Measurements from ENCODE around the gene FADS2.

FADS2 gene

GRCh38 chr11:61847914-61848581, 19.9 kb downstream of the FADS2 start:
- no peak for DNase-seq (ENCODE audit: low read depth)

- DNase-seq (ENCODE audit: low read depth): no peak
Observed at GRCh38 chr11:61848631-61849030, 20.5 kb downstream of the FADS2 start.

- DNase-seq (ENCODE audit: low read depth): no peak
Observed at GRCh38 chr11:61850687-61851086, 22.6 kb downstream of the FADS2 start.

- DNase-seq (ENCODE audit: low read depth): no peak
Observed at GRCh38 chr11:61851113-61851899, 23.2 kb downstream of the FADS2 start.

- no peak for DNase-seq (ENCODE audit: low read depth)
Observed at GRCh38 chr11:61851900-61852295, 23.8 kb downstream of the FADS2 start.

GRCh38 chr11:61853698-61854169, 25.6 kb downstream of the FADS2 start:
- no peak for DNase-seq (ENCODE audit: low read depth)

GRCh38 chr11:61854206-61854895, 26.3 kb downstream of the FADS2 start:
- no peak for DNase-seq (ENCODE audit: low read depth)

- DNase-seq (ENCODE audit: low read depth): no peak
Observed at GRCh38 chr11:61854966-61855714, 27.0 kb downstream of the FADS2 start.

- no peak for DNase-seq (ENCODE audit: low read depth)
Observed at GRCh38 chr11:61855939-61856680, 28.0 kb downstream of the FADS2 start.

- DNase-seq (ENCODE audit: low read depth): peak; percentile 19
Observed at GRCh38 chr11:61860054-61860903, 32.2 kb downstream of the FADS2 start.

- no peak for DNase-seq (ENCODE audit: low read depth)
Observed at GRCh38 chr11:61861634-61862033, 33.5 kb downstream of the FADS2 start.

GRCh38 chr11:61862714-61863547, 34.8 kb downstream of the FADS2 start:
- no peak for DNase-seq (ENCODE audit: low read depth)

GRCh38 chr11:61863548-61864081, 35.5 kb downstream of the FADS2 start:
- DNase-seq (ENCODE audit: low read depth): no peak

GRCh38 chr11:61864814-61865775, 37.0 kb downstream of the FADS2 start:
- DNase-seq (ENCODE audit: low read depth): no peak

- no peak for DNase-seq (ENCODE audit: low read depth)
Observed at GRCh38 chr11:61866231-61866957, 38.3 kb downstream of the FADS2 start.

- DNase-seq (ENCODE audit: low read depth): no peak
Observed at GRCh38 chr11:61866958-61867343, 38.9 kb downstream of the FADS2 start.

All from HS-5 (cell line).